Spinal cord (tissue), 10 donors: Measurements from ENCODE around the gene DES. TPM values are rescaled to one million over a fixed set of nuclear protein-coding genes. Genes with fewer than 3 reads are reported as not detected.

Experiments used
- DNase-seq, 6 donors: peaks; one replicate each; pipeline versions ENCODE4 v3.0.0 to v3.0.0-alpha.2; 2013 to 2015; ENCODE audit warnings: low spot score in 6 of 6, low read depth in 4 of 6
- H3K27ac ChIP-seq: one replicate; pipeline ENCODE4 v1.5.1; 2013; ENCODE audit warnings: low read depth, low read length, control low read depth
- H3K27me3 ChIP-seq: one replicate; pipeline ENCODE4 v1.6.1; 2013; ENCODE audit warnings: low read length; ENCODE audit not compliant: control insufficient read depth, insufficient read depth
- H3K36me3 ChIP-seq: one replicate; pipeline ENCODE4 v1.6.1; 2013; ENCODE audit warnings: low read length; ENCODE audit not compliant: control insufficient read depth, insufficient read depth
- H3K4me1 ChIP-seq: one replicate; pipeline ENCODE4 v1.6.1; 2013; ENCODE audit warnings: low read length; ENCODE audit not compliant: control insufficient read depth, insufficient read depth
- H3K4me3 ChIP-seq: one replicate; pipeline ENCODE4 v1.5.1; 2013; ENCODE audit warnings: low read depth, low read length, control low read depth
- H3K9me3 ChIP-seq: one replicate; pipeline ENCODE4 v1.6.1; 2013; ENCODE audit warnings: low read length; ENCODE audit not compliant: control insufficient read depth, insufficient read depth
- WGBS: methylation state at CpG from one replicate; pipeline ENCODE4 v1.1.5; 2013; ENCODE audit warnings: missing lambda C conversion rate; ENCODE audit not compliant: insufficient coverage; 5-methylcytosine and 5-hydroxymethylcytosine counted together
- long read RNA-seq, 4 donors: transcript quantifications; one replicate each; lab custom pipeline, GENCODE V29; 2026
- polyA plus RNA-seq, 2 donors: library from polyadenylated mRNA; unstranded; fragments of 120-200 nt; gene quantifications; one replicate each; pipeline ENCODE4 v1.2.1, GENCODE V29; 2013; ENCODE audit not compliant: insufficient read length in 2 of 2
- total RNA-seq, 2 donors: library from RNA; depleted of rRNA in 1 of 2; stranded (reverse); fragments of 120-200 nt in 1 of 2; fragments of >200 nt in 1 of 2; gene quantifications; one replicate each; pipeline versions ENCODE4 v1.2.3 to v1.2.4, GENCODE V29; 2013 to 2014
- donor health status: healthy.

Gene DES
- total RNA-seq (1 to 10 TPM; 4.8 to 5.5 TPM), polyA plus RNA-seq (1 to 10 TPM; 3.5 to 8.8 TPM)
- long read RNA-seq, donor 1, partial matches to known transcripts: 0 of 2 reads
- long read RNA-seq, donor 1, other reads (novel, unspliced or antisense): 0 of 2 reads
- long read RNA-seq, donor 2, partial matches to known transcripts: 0 of 1 reads
- long read RNA-seq, donor 2, other reads (novel, unspliced or antisense): 0 of 1 reads
- long read RNA-seq, donor 3, partial matches to known transcripts: 0 of 2 reads
- long read RNA-seq, donor 3, other reads (novel, unspliced or antisense): 0 of 2 reads
- long read RNA-seq, donor 4, partial matches to known transcripts: 14 of 17 reads
- long read RNA-seq, donor 4, other reads (novel, unspliced or antisense): 0 of 17 reads

- H3K36me3 ChIP-seq: no peaks in the 10 kb centered on the region
- peak in 1 of 6 donors; percentile 47 for DNase-seq
- WGBS: 6% methylated on average over 98 of the region's 98 CpGs
- no peaks in the 10 kb centered on the region for H3K9me3 ChIP-seq
- no peak within 1 kb of the TSS for H3K4me3 ChIP-seq
- no peak within 1 kb of the TSS for H3K27ac ChIP-seq
- H3K4me1 ChIP-seq: peaks cover 11% of the 10 kb centered on the region
- H3K27me3 ChIP-seq: peaks cover 29% of the 10 kb centered on the region
Observed at GRCh38 chr2:219418155-219419011, at the start of gene DES. DES (plus strand) TSS chr2:219418377; CDS start chr2:219418463, 86 bp downstream.

- Histone ChIP-seq H3K4me1 (peaks cover 3% of the 10 kb centered on the region), H3K4me3 (no peak overlapping the region), H3K36me3 (peaks cover 6% of the 10 kb centered on the region), H3K27me3 (no peaks in the 10 kb centered on the region), H3K9me3 (no peaks in the 10 kb centered on the region), H3K27ac (peak overlapping the region; percentile 37)
- WGBS: 60% methylated on average over 1 of the region's 3 CpGs
- DNase-seq: peak in 2 of 6 donors; percentile 37 to 54
Observed at GRCh38 chr2:219368690-219369191, 49.4 kb upstream of the DES start.

- no peaks in the 10 kb centered on the region for H3K9me3 ChIP-seq
- no peak overlapping the region for H3K27ac ChIP-seq
- no peak overlapping the region for H3K4me3 ChIP-seq
- peak in 1 of 6 donors; percentile 49 for DNase-seq
- no peaks in the 10 kb centered on the region for H3K27me3 ChIP-seq
- H3K4me1 ChIP-seq: peaks cover 3% of the 10 kb centered on the region
- 0% methylated on average over 1 of the region's 2 CpGs for WGBS
- peaks cover 12% of the 10 kb centered on the region for H3K36me3 ChIP-seq
Observed at GRCh38 chr2:219369447-219369861, 48.7 kb upstream of the DES start.

- peaks cover 40% of the 10 kb centered on the region for H3K36me3 ChIP-seq
- WGBS: 67% methylated on average over 5 of the region's 13 CpGs
Observed at GRCh38 chr2:219378163-219378851, 39.9 kb upstream of the DES start.

DNA sequence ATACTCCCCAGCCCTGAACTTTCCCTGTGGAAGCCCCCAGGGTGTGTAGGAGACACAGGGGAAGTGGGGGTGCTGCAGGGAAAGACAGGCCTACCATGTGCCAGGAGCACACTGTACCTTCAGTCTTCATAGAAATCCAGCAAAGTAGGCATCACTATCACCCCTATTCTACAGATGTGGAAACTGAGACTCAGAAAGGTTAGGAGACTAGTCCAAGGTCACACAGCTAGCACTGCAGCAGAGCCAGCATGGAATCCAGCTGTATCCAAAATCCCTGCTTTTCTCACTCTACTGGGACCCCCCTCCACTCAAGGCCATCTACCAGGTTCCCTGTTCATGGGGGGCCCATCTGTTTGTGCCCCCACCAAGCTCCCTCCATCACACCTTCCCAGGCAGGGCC, 37.3 kb upstream of the DES start:
- H3K36me3 ChIP-seq: peaks cover 43% of the 10 kb centered on the region

More at GRCh38 chr2:219378163-219378851, 39.9 kb upstream of the DES start:
- no peak for DNase-seq
- H3K27me3 ChIP-seq: no peaks in the 10 kb centered on the region
- no peak overlapping the region for H3K27ac ChIP-seq
- H3K4me3 ChIP-seq: no peak overlapping the region
- no peaks in the 10 kb centered on the region for H3K4me1 ChIP-seq
- H3K9me3 ChIP-seq: no peaks in the 10 kb centered on the region

DNA sequence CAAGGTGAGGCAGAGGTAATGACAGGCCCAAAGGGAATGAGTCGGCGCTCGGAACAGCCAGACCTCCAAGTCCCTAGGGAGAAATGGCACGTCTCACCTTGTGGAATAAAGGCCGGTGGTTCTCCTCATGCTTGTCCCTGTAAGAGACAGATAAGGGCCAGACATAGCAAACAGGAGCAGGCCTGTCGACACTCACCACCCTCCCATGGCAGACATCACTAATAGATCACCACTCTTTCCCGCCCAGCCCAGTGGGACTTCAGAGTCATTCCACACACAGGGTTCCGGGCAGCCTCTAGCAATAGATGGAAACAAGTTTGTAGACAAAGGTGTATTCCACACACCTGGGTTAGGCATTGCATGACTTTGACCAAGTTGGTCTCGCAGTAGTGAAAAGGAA, 36.7 kb upstream of the DES start:
- DNase-seq: no peak
- H3K4me1 ChIP-seq: peaks cover 9% of the 10 kb centered on the region
- 83% methylated on average over 7 of the region's 9 CpGs for WGBS
- no peaks in the 10 kb centered on the region for H3K27me3 ChIP-seq
- H3K4me3 ChIP-seq: no peak overlapping the region
- no peaks in the 10 kb centered on the region for H3K9me3 ChIP-seq
- no peak overlapping the region for H3K27ac ChIP-seq
- H3K36me3 ChIP-seq: peaks cover 48% of the 10 kb centered on the region

More for the DNA sequence above, 37.3 kb upstream of the DES start:
- H3K4me1 ChIP-seq: peaks cover 4% of the 10 kb centered on the region
- no peaks in the 10 kb centered on the region for H3K27me3 ChIP-seq
- DNase-seq: no peak
- no peak overlapping the region for H3K4me3 ChIP-seq
- no peaks in the 10 kb centered on the region for H3K9me3 ChIP-seq
- no peak overlapping the region for H3K27ac ChIP-seq

DNA sequence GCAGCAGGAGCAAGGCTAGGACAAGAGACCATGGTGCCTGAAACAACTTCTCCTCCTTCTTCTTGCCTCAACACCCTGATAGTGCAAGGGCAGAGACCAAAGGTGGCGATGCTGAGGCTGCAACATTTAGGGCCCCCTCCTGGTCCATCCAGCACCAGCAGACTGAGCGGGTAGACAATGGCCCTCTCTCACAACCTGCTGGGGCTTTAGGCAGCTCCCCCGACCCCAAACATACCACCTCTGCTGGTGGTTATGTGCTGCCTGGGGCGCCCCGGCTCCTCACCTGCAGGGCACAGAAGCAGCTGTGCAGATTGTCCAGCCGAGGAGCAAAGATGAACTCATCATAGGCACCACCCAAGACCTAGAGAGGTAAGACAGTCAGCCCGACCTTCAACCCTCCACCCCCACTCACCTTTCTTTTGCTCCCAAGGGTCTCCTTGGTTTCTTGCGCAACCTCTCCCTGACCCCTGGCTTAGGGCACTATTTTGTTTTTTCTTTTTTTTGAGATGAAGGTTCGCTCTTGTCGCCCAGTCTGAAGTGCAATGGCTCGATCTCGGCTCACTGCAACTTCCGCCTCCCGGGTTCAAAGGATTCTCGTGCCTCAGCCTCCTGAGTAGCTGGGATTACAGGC, 34.0 kb upstream of the DES start:
- H3K36me3 ChIP-seq: peaks cover 50% of the 10 kb centered on the region
- 92% methylated on average over 12 of the region's 15 CpGs for WGBS
- no peak for DNase-seq
- H3K4me1 ChIP-seq: peaks cover 20% of the 10 kb centered on the region
- H3K9me3 ChIP-seq: no peaks in the 10 kb centered on the region
- H3K27ac ChIP-seq: no peak overlapping the region
- no peak overlapping the region for H3K4me3 ChIP-seq
- H3K27me3 ChIP-seq: no peaks in the 10 kb centered on the region

DNA sequence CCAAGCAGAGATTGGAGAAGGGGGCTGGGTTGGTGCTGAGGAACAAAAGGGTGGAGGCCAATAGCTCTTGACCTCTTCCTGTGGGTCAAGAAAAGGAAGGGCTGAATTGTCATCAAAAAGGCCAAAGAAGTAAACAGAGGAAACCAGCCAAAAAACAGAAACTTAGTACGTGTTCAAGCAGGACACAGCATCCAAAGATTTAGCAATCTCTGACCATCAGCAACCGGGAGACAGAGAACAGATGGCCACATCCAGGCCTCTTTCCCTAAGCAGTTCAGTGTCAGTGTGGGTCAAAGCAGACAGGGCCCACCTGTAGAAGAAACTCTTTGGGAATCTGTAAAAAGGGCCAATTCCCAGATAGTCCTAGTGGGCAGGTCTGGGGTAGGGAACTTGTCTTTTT, 33.3 kb upstream of the DES start:
- peaks cover 20% of the 10 kb centered on the region for H3K4me1 ChIP-seq
- 85% methylated on average over 2 of the region's 2 CpGs for WGBS
- H3K4me3 ChIP-seq: no peak overlapping the region
- no peak for DNase-seq
- no peaks in the 10 kb centered on the region for H3K27me3 ChIP-seq
- no peaks in the 10 kb centered on the region for H3K9me3 ChIP-seq
- no peak overlapping the region for H3K27ac ChIP-seq
- peaks cover 50% of the 10 kb centered on the region for H3K36me3 ChIP-seq

DNA sequence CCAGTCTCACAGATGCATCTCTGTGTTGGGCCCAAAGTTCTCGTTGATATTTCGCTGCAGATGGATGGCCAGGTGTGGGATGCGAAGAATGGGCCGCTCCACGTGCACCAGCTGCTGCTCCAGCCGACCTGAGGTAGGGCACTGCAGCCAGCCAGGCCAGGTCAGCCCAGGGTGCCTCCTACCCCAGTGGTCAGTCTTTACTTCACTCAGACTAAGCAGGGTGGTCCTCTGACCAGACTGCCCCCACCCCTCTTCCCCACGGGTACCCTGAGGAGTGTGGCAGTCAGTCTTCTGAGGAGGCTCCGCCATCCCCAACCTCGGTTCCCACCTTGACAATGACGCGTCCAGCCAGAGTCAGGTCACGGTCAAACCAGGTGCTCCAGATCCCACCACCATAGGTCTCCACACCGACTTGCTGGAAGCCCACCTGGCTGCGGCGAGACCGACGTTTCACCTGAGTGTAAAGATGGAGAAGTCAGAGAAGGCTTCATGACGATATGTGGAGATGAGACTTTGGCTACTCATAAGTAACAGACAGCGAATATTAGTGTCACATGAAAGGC, 32.1 kb upstream of the DES start:
- no peaks in the 10 kb centered on the region for H3K9me3 ChIP-seq
- H3K4me3 ChIP-seq: no peak overlapping the region
- no peak overlapping the region for H3K27ac ChIP-seq
- H3K36me3 ChIP-seq: peaks cover 46% of the 10 kb centered on the region
- no peak for DNase-seq
- peaks cover 20% of the 10 kb centered on the region for H3K4me1 ChIP-seq
- WGBS: 98% methylated on average over 17 of the region's 19 CpGs
- no peaks in the 10 kb centered on the region for H3K27me3 ChIP-seq
